HG02798 (cell line): ENCODE results near the gene RBMY1F.
"Not testable (repeated sequence)": the region's sequence is repeated elsewhere in the genome, so short reads cannot be mapped to it uniquely, and the experiment has no call there.

ENCODE experiments used
- ATAC-seq: cut with Tn5 transposase; IDR thresholded peaks from one replicate; pipeline ENCODE4 v1.9.1; 2021; ENCODE audit warnings: mild to moderate bottlenecking; ENCODE audit not compliant: unreplicated experiment, poor library complexity

RBMY1F gene

DNA sequence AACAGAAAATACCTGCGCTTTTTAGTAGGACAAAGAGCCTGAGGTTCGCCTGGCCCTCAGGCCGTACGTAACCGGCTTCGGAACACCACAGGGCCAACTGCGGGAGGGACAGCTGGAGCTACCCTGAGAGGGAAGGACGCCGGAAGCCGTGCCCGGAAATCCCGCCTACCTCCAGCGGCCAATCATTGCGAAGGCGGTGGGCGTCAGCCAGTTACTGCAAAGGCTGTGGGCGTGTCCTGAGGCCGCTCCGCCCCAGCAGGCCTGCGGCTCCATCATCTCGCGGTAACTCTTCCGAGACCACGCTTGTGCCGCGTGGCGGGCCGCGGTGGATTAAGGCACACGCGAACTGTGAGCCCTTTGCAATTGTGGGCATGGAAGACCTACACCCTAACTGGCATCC lies at the start of gene RBMY1F:
Gene RBMY1F (minus strand): TSS at position 101 of the 400 bp plus-strand sequence. CDS start 1,954 bp downstream, outside the sequence.
- ATAC-seq: not testable (repeated sequence)

DNA sequence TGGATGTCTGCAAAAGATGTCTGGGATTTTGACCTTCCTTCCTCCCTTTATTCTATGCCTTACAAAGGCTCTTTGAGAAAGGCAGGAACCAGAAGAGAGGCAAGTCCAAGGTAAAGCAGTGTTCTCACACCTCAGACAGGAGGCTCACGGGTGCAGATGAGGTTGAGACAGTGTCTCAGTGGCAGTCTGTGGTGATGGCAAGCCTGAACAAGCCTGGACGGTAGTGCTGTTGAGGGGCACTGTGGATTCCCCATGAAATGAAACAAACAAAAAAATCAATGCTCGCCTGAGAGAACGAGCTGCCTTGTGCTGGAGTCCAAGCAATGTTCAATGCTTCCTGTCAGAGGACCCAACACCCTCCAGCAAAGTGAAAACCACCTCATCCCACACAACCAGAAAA lies 31.6 kb downstream of the RBMY1F start:
- ATAC-seq: peak; percentile 50

DNA sequence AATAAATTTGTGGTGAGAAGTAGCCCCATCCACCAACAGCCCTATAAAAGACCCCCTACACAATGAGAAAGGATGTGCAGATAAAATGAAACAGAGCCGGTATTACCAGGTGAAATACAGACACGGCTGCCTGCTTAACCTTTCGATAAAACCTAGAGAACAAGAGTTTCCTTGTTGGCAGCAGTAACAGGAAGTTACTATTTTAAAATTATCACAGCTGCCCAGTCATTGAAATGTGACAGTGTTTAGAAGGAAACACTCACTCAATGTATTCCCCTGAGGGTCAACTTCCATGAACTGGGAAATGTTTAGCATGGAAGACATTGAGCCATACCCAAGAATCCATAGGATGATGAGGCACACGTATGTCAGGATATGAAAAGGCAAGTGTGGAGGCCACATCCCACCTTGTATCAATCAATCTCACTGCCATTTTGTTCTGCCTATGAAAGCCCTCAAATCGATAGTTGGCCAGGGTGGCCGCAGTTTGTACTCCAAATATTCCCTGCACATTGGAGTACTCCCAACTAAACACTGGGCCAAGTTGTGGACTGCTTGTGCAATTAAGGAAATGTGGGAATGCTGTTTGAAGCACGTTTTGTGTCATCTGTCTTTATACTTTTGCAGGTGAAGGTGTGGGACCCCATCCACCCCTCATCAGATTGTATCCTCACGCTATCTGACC lies 41.6 kb downstream of the RBMY1F start:
- ATAC-seq: not testable (repeated sequence)

DNA sequence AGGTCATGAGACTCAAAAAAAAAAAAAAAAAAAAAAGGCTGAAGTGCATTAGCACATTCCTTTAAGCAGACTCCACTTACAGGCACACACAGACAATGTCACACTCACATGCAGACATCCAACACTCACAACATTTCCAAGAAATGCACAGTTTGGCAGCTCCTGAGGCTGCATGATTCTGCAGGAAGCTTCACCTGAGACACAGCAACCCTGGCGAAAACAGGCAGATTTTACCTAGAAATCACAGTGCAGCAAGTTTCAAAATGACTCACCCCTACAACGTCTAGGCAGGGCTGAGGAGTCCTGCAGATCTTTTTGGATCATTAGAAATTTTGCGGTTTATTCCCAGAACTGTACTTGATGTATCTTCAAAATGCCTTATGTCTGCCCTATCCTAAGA lies 48.0 kb downstream of the RBMY1F start:
- not testable (repeated sequence) for ATAC-seq

DNA sequence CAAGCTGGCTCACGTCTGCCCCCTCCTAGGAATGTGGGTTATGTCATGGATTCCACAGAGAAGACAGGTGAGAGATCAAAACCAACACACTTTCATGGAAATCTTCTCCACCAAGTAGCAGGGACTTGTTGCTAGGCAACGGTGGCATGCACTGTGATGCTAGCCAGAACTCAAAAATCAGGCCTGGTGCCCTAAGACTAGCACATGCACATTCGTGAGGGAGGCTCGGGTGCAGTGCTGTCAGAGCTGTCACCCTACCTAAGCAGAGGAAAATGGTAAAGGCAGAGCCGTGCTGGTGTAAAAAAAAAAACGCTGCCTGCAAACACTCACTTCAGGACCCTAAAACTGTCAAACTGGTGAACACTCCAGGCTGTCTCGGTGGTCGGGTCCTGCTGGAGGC lies 52.2 kb downstream of the RBMY1F start:
- ATAC-seq: not testable (repeated sequence)
